ENCODE data around the gene SIMC1.
"Not testable (repeated sequence)": the region's sequence is repeated elsewhere in the genome, so short reads cannot be mapped to it uniquely, and the experiment has no call there.

Gene SIMC1

GRCh38 chr5:176198991-176199733 is 39.1 kb upstream of the SIMC1 start:
- not testable (repeated sequence) for H3K4me1 Mint-ChIP-seq; DNase-seq; H3K36me3 Mint-ChIP-seq (ENCODE audit: low read depth); H3K27ac Mint-ChIP-seq; H3K9me3 Mint-ChIP-seq
- ATAC-seq, result peak; percentile 42
- Mint-ChIP-seq H3K4me3 (peak overlapping the region; percentile 65), H3K27me3 (peaks cover 24% of the 10 kb centered on the region)

DNA sequence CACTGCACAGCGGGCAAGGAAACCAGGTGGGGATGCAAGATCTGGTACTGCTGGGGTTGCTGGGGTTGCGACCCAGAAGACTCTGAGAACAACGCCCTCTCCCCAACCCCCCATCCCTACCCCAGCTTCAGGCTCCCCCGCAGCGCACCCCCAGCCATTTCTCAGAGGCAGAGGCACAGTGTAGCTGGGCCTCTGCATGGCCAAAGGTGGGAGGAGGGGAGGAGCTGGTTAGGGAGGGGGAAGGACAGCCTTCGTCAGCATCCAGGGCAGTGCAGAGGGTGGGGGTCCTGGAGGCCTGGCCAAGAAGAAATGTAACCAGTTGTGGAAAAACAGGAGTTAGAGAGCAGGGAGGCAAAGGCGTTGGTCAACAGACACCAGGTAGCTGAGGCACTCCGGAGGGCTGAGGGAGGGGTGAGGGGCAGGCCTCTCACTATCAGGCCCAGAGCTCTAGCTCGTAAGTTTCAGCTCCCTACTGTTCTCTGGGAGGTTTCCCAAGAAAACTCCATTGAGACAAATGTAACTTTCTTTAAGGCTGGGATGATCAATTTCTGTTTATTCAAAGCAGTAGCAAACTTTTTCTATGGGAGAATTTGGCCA is 38.3 kb upstream of the SIMC1 start:
- not testable (repeated sequence) for DNase-seq; H3K27ac Mint-ChIP-seq; H3K4me1 Mint-ChIP-seq; H3K9me3 Mint-ChIP-seq; H3K36me3 Mint-ChIP-seq (ENCODE audit: low read depth); ATAC-seq
- peak overlapping the region; percentile 65 for H3K4me3 Mint-ChIP-seq
- peaks cover 29% of the 10 kb centered on the region for H3K27me3 Mint-ChIP-seq

GRCh38 chr5:176201811-176202210 is 36.4 kb upstream of the SIMC1 start:
- ATAC-seq, result no peak
- Mint-ChIP-seq H3K36me3 (ENCODE audit: low read depth) (no peaks in the 10 kb centered on the region), H3K27me3 (peaks cover 25% of the 10 kb centered on the region), H3K9me3 (no peaks in the 10 kb centered on the region), H3K4me1 (peaks cover 2% of the 10 kb centered on the region), H3K4me3 (no peak overlapping the region), H3K27ac (no peak overlapping the region)
- no peak for DNase-seq

GRCh38 chr5:176203086-176203485 is 35.1 kb upstream of the SIMC1 start:
- Mint-ChIP-seq H3K4me1 (peaks cover 2% of the 10 kb centered on the region), H3K27me3 (peaks cover 20% of the 10 kb centered on the region), H3K9me3 (no peaks in the 10 kb centered on the region), H3K36me3 (ENCODE audit: low read depth) (no peaks in the 10 kb centered on the region), H3K4me3 (no peak overlapping the region), H3K27ac (no peak overlapping the region)
- DNase-seq (no peak), ATAC-seq (no peak)

GRCh38 chr5:176203535-176203934 is 34.7 kb upstream of the SIMC1 start:
- H3K27me3 Mint-ChIP-seq, result peaks cover 20% of the 10 kb centered on the region
- H3K27ac Mint-ChIP-seq; ATAC-seq; H3K4me3 Mint-ChIP-seq; H3K36me3 Mint-ChIP-seq (ENCODE audit: low read depth); H3K4me1 Mint-ChIP-seq; H3K9me3 Mint-ChIP-seq; DNase-seq: not testable (repeated sequence)

GRCh38 chr5:176214466-176215021 is 23.7 kb upstream of the SIMC1 start:
- not testable (repeated sequence) for H3K9me3 Mint-ChIP-seq; ATAC-seq; H3K27me3 Mint-ChIP-seq; H3K36me3 Mint-ChIP-seq (ENCODE audit: low read depth); H3K4me1 Mint-ChIP-seq; H3K27ac Mint-ChIP-seq; H3K4me3 Mint-ChIP-seq; DNase-seq

GRCh38 chr5:176216393-176216916 is 21.8 kb upstream of the SIMC1 start:
- not testable (repeated sequence) for H3K27me3 Mint-ChIP-seq; H3K4me1 Mint-ChIP-seq; DNase-seq; ATAC-seq; H3K9me3 Mint-ChIP-seq; H3K36me3 Mint-ChIP-seq (ENCODE audit: low read depth); H3K27ac Mint-ChIP-seq
- peak overlapping the region; percentile 12 for H3K4me3 Mint-ChIP-seq

GRCh38 chr5:176217188-176217729 is 21.0 kb upstream of the SIMC1 start:
- H3K36me3 Mint-ChIP-seq (ENCODE audit: low read depth); H3K4me1 Mint-ChIP-seq; H3K27ac Mint-ChIP-seq; ATAC-seq; H3K4me3 Mint-ChIP-seq; H3K27me3 Mint-ChIP-seq; H3K9me3 Mint-ChIP-seq; DNase-seq: not testable (repeated sequence)

- not testable (repeated sequence) for H3K4me1 Mint-ChIP-seq; DNase-seq; H3K4me3 Mint-ChIP-seq; ATAC-seq; H3K36me3 Mint-ChIP-seq (ENCODE audit: low read depth); H3K9me3 Mint-ChIP-seq; H3K27ac Mint-ChIP-seq; H3K27me3 Mint-ChIP-seq
These were observed 20.5 kb upstream of the SIMC1 start for GRCh38 chr5:176217764-176218163.

- H3K36me3 Mint-ChIP-seq (ENCODE audit: low read depth); H3K27me3 Mint-ChIP-seq; H3K9me3 Mint-ChIP-seq; H3K4me1 Mint-ChIP-seq; ATAC-seq; H3K4me3 Mint-ChIP-seq; H3K27ac Mint-ChIP-seq; DNase-seq: not testable (repeated sequence)
These were observed 16.2 kb upstream of the SIMC1 start for GRCh38 chr5:176222006-176222405.

GRCh38 chr5:176228358-176228757 is 9.9 kb upstream of the SIMC1 start:
- H3K36me3 Mint-ChIP-seq (ENCODE audit: low read depth); H3K4me3 Mint-ChIP-seq; H3K4me1 Mint-ChIP-seq: not testable (repeated sequence)

DNA sequence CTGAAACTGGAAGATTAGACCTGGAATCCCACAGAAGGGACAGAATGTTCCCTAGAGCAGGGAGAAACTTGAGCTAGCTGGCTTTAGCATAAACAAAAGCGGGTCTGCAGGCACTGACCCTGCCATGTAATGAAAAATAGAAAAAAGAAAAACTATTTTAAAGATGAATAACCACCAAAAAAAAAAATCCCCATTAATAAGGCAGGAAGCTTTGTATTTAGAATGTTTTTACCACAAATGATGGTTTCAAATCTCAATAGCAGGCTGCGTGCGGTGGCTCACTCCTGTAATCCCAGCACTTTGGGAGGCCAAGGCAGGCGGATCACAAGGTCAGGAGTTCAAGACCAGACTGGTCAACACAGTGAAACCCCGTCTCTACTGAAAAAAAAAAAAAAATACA is 5.0 kb upstream of the SIMC1 start:
- not testable (repeated sequence) for DNase-seq; H3K27ac Mint-ChIP-seq; H3K4me3 Mint-ChIP-seq; H3K9me3 Mint-ChIP-seq; H3K27me3 Mint-ChIP-seq; H3K4me1 Mint-ChIP-seq; H3K36me3 Mint-ChIP-seq (ENCODE audit: low read depth); ATAC-seq

More at GRCh38 chr5:176228358-176228757, 9.9 kb upstream of the SIMC1 start:
- H3K27me3 Mint-ChIP-seq, H3K9me3 Mint-ChIP-seq, H3K27ac Mint-ChIP-seq, ATAC-seq, DNase-seq: not testable (repeated sequence)

DNA sequence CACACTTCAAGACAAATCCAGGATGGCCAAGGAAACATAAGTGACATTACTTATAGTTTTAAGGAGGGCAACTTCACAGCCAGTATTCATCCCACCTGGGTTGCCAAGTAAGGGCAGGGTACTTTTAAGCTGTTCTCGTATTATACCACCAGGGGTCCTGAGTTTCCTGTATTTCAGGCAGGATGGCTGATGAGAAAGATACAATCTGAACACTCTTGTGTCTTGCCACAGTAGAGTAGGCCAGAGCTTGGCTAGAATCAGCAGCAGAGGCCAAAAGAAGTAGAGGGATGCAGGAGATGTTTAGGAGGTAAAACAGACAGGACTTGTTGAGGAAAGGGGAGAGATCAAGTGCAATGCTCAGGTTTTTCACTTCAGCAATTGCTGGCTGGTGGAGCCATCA is 3.1 kb upstream of the SIMC1 start:
- not testable (repeated sequence) for H3K36me3 Mint-ChIP-seq (ENCODE audit: low read depth); H3K27ac Mint-ChIP-seq; H3K27me3 Mint-ChIP-seq; H3K9me3 Mint-ChIP-seq; H3K4me1 Mint-ChIP-seq; H3K4me3 Mint-ChIP-seq
- peak; percentile 6 for DNase-seq
- ATAC-seq, result peak; percentile 58

- H3K4me3 Mint-ChIP-seq; H3K36me3 Mint-ChIP-seq (ENCODE audit: low read depth); H3K27me3 Mint-ChIP-seq; H3K27ac Mint-ChIP-seq; DNase-seq; H3K9me3 Mint-ChIP-seq; H3K4me1 Mint-ChIP-seq: not testable (repeated sequence)
- ATAC-seq, result peak; percentile 62
These were observed 540 bp downstream of the SIMC1 start for GRCh38 chr5:176238645-176239283.
